ENCODE measurements around the gene ITGA7. TPM values are rescaled to one million over a fixed set of nuclear protein-coding genes. Genes with fewer than 3 reads are reported as not detected.

The ITGA7 gene
- total and polyA plus RNA-seq, 2 of the 4 experiments (the other 2 are of a cell fraction) = 3.9 to 15.7 TPM

- Histone ChIP-seq H4K5ac (ENCODE audit: low read depth, low read length) (no peak overlapping the region), H2BK5ac (ENCODE audit: low read depth, low read length, poor library complexity, severe bottlenecking) (no peak overlapping the region), H3K18ac (ENCODE audit: low read depth, low read length) (no peak overlapping the region), H3K23ac (ENCODE audit: low read depth, low read length) (no peak overlapping the region), H3K27me3 (ENCODE audit: control insufficient read depth, insufficient read depth, low read length) (peaks cover 37% of the 10 kb centered on the region), H3K9me3 (ENCODE audit: control insufficient read depth, insufficient read depth, low read length) (no peaks in the 10 kb centered on the region), H3K4me3 (ENCODE audit: insufficient read depth, low read depth, low read length) (no peak overlapping the region), H3K9me1 (ENCODE audit: insufficient read depth, low read length) (no peaks in the 10 kb centered on the region), H3K4ac (ENCODE audit: low read depth, low read length) (no peak overlapping the region), H3K56ac (ENCODE audit: extremely low read depth, insufficient read depth, low read length) (no peak overlapping the region), H3K9ac (ENCODE audit: low read depth, low read length) (no peak overlapping the region), H4K20me1 (ENCODE audit: insufficient read depth, low read length) (no peaks in the 10 kb centered on the region), H2BK120ac (ENCODE audit: low read depth, low read length) (no peak overlapping the region), H2AK9ac (replicated peaks; ENCODE audit: low read depth, low read length, poor library complexity) (no peak overlapping the region), H2BK20ac (ENCODE audit: low read depth, low read length) (no peak overlapping the region), H2BK15ac (ENCODE audit: low read depth, low read length) (no peak overlapping the region), H4K8ac (ENCODE audit: low read depth in 2 of 2, low read length in 2 of 2) (no peak overlapping the region), H2AFZ (replicated peaks; ENCODE audit: low read length, poor library complexity) (no peak overlapping the region), H3K14ac (replicated peaks; ENCODE audit: low read depth, low read length) (no peak overlapping the region), H3K79me1 (ENCODE audit: low read depth in 1 of 2, low read length in 2 of 2) (no peaks in the 10 kb centered on the region), H3K36me3 (ENCODE audit: control insufficient read depth, insufficient read depth, low read length) (no peaks in the 10 kb centered on the region), H3K27ac (ENCODE audit: insufficient read depth, low read length) (no peak overlapping the region), H3K4me2 (ENCODE audit: low read depth, low read length) (no peak overlapping the region), H4K91ac (ENCODE audit: insufficient read depth, low read depth, low read length) (no peak overlapping the region), H3K4me1 (ENCODE audit: control insufficient read depth, insufficient read depth, low read length) (no peaks in the 10 kb centered on the region), H2AK5ac (ENCODE audit: low read depth, low read length) (no peak overlapping the region)
- BruUV-seq (replicated peaks) = no TSS peak
- ATAC-seq (ENCODE audit: low read depth) = no peak
- dilution Hi-C loops (cut with HindIII; ENCODE audit: low sequenced_read_pairs, unreplicated experiment) (no loop called here), in situ Hi-C loops (cut with MboI; ENCODE audit: low sequenced_read_pairs) (no loop called here), intact Hi-C loops (cut with micrococcal nuclease) (no loop called here)
- ChIA-PET POLR2A (ENCODE audit: unreplicated experiment) (no interaction called here), CTCF (no interaction called here)
- no peak for DNase-seq
- TF ChIP-seq MAZ (IDR thresholded peaks at IDR 0.05; ENCODE audit: borderline replicate concordance, low read depth, low read length) (no peak), MAFK (IDR thresholded peaks at IDR 0.05; ENCODE audit: low read depth, low read length) (no peak), CEBPB (IDR thresholded peaks at IDR 0.05; ENCODE audit: low read depth, low read length) (no peak), NFE2L2 (IDR thresholded peaks at IDR 0.05; ENCODE audit: low read depth, low read length) (no peak), FOS (IDR thresholded peaks at IDR 0.05; ENCODE audit: low read depth, low read length) (no peak), USF2 (IDR thresholded peaks at IDR 0.05; ENCODE audit: low read depth, low read length) (no peak), POLR2A (IDR thresholded peaks at IDR 0.05; ENCODE audit: low read depth, low read length) (no peak), RFX5 (IDR thresholded peaks at IDR 0.05; ENCODE audit: low read depth, low read length) (no peak), CTCF (conservative IDR thresholded peaks at IDR 0.05; ENCODE audit: low read depth, low read length) (no peak), SMC3 (IDR thresholded peaks at IDR 0.05; ENCODE audit: low read depth, low read length) (no peak), RAD21 (IDR thresholded peaks at IDR 0.05; ENCODE audit: low read length) (no peak), CHD1 (IDR thresholded peaks at IDR 0.05; ENCODE audit: low read depth, low read length) (no peak), RCOR1 (IDR thresholded peaks at IDR 0.05; ENCODE audit: insufficient replicate concordance, low read length) (no peak), MXI1 (IDR thresholded peaks at IDR 0.05; ENCODE audit: borderline replicate concordance, low read depth, low read length) (no peak), BHLHE40 (IDR thresholded peaks at IDR 0.05; ENCODE audit: low read depth, low read length) (no peak)
- TF ChIP-seq, protein P1, sequence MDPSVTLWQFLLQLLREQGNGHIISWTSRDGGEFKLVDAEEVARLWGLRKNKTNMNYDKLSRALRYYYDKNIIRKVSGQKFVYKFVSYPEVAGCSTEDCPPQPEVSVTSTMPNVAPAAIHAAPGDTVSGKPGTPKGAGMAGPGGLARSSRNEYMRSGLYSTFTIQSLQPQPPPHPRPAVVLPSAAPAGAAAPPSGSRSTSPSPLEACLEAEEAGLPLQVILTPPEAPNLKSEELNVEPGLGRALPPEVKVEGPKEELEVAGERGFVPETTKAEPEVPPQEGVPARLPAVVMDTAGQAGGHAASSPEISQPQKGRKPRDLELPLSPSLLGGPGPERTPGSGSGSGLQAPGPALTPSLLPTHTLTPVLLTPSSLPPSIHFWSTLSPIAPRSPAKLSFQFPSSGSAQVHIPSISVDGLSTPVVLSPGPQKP (IDR thresholded peaks at IDR 0.05; ENCODE audit: borderline replicate concordance, low read depth, low read length) = no peak
- no CpG with 5 or more reads among the region's 2 CpGs for WGBS, 2 experiments (ENCODE audit: extremely low coverage in 2 of 2, insufficient read length in 1 of 2)
Measured at GRCh38 chr12:55642267-55642666, 65.4 kb downstream of the ITGA7 start.

Data from IMR-90 (cell line).